Activated naive CD4-positive, alpha-beta T cell treated with anti-CD3 and anti-CD28 coated beads for 36 hours (primary cell): Measurements from ENCODE around the gene DDOST. TPM values are rescaled to one million over a fixed set of nuclear protein-coding genes. Genes with fewer than 3 reads are reported as not detected.

Experiments
- CTCF ChIA-PET: fragments of 350-600 bp; sonication (Branson Sonifier 250); formaldehyde crosslinking; loops from one replicate; lab custom pipeline; 2021; ENCODE audit warnings: antibody characterized with exemption; lab: Charles Lee
- DNase-seq: peaks from one replicate; pipeline ENCODE4 v3.0.0-alpha.2; 2020
- H3K27ac Mint-ChIP-seq: one replicate; pipeline ENCODE4 v1.8.0; 2021; ENCODE audit warnings: mild to moderate bottlenecking, mixed read lengths
- H3K27me3 Mint-ChIP-seq: one replicate; pipeline ENCODE4 v1.8.0; 2021; ENCODE audit warnings: low read depth, mixed read lengths
- H3K36me3 Mint-ChIP-seq: one replicate; pipeline ENCODE4 v1.8.0; 2021; ENCODE audit warnings: low read depth, mixed read lengths
- H3K4me1 Mint-ChIP-seq: one replicate; pipeline ENCODE4 v1.8.0; 2021; ENCODE audit warnings: low read depth, mixed read lengths
- H3K4me3 Mint-ChIP-seq: one replicate; pipeline ENCODE4 v1.8.0; 2021; ENCODE audit warnings: mild to moderate bottlenecking, moderate library complexity, mixed read lengths
- H3K9me3 Mint-ChIP-seq: one replicate; pipeline ENCODE4 v1.8.0; 2021; ENCODE audit warnings: mixed read lengths
- intact Hi-C: fragments of 100-400 bp; cut with micrococcal nuclease; formaldehyde crosslinking; loops from one replicate; pipeline ENCODE4 v1.15.1; 2023
- total RNA-seq, 2 experiments: library from RNA; stranded (reverse); gene quantifications; one replicate each; pipeline ENCODE4 v1.2.3, GENCODE V29; 2021

The DDOST gene
- total RNA-seq, 2 experiments from 2014 or later: 167 to 169 TPM

DNA sequence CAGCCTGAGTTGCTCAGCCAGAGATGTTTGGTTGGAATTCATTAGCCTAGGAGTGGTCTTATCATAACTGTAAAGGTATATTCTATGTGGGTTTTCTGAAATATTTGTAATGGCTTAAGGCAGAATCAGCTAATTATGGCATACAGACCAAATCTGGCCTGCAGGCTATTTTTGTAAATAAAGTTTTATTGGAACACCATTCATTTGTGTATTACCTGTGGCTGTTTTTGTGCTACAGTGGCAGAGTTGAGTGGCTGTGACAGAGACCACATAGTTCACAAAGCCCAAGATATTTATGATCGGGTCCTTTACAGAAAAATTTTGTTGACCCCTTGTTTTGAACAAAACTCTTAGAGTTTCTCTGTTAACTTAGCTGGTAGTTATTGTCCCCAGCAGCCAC is 7.4 kb upstream of the DDOST start:
- H3K27ac Mint-ChIP-seq: no peak overlapping the region
- H3K9me3 Mint-ChIP-seq: no peaks in the 10 kb centered on the region
- CTCF ChIA-PET: no interaction called here
- no peak for DNase-seq
- H3K4me3 Mint-ChIP-seq: no peak overlapping the region
- peaks cover 4% of the 10 kb centered on the region for H3K4me1 Mint-ChIP-seq
- H3K27me3 Mint-ChIP-seq: peaks cover 5% of the 10 kb centered on the region
- intact Hi-C loops: no loop called here
- H3K36me3 Mint-ChIP-seq: no peaks in the 10 kb centered on the region

DNA sequence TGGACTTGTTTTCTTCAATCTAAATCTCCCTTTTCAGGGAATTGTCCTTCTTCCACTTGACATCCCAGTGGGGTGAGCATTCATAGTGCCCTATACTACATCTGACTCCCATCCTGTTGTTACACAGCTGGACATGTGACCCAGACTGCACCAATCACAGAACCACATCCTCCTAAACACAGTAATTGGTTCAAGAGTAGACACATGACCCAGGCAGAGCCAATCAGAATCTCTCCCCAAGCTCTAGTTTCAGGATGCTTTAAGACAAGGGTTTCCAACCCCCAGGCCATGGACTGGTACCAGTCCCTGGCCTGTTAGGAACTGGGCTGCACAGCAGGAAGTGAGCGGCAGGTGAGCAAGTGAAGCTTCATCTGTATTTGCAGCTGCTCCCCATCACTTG is 5.6 kb upstream of the DDOST start:
- no peak overlapping the region for H3K27ac Mint-ChIP-seq
- intact Hi-C loops: no loop called here
- DNase-seq: peak; percentile 26

DNA sequence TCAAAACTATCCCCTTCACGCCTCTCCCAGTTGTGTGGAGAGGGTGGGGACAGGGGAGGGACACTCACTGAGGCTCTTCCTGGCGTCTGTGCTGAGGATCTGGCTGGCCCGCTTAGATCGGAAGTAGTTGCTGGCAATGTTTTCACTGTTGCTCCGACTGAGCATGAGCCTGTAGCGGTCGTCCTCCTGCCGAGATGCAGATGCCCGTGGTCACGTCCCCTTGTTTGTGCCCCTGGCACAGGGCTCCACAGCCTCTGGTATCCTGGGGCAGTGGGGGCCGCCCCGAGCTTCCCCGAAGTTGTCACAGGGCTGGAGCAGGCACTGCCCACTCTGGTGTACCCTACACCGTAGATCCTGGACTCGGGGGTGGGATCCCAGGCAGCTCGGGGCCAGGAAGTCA is 5.0 kb upstream of the DDOST start:
- Mint-ChIP-seq H3K4me3 (no peak overlapping the region), H3K27ac (no peak overlapping the region), H3K9me3 (no peaks in the 10 kb centered on the region), H3K27me3 (no peaks in the 10 kb centered on the region), H3K4me1 (peaks cover 15% of the 10 kb centered on the region), H3K36me3 (peaks cover 1% of the 10 kb centered on the region)
- intact Hi-C loops: no loop called here
- no peak for DNase-seq
- CTCF ChIA-PET: interaction anchor here (1.5 kb wide), 1 partner anchor 29 kb away, joined by 4 read pairs; no protein-coding TSS in a partner anchor

More for the DNA sequence above, 5.6 kb upstream of the DDOST start:
- CTCF ChIA-PET: interaction anchor here (1.5 kb wide), 1 partner anchor 29 kb away, joined by 4 read pairs; no protein-coding TSS in a partner anchor
- Mint-ChIP-seq H3K4me3 (no peak overlapping the region), H3K4me1 (peaks cover 15% of the 10 kb centered on the region), H3K27me3 (no peaks in the 10 kb centered on the region), H3K36me3 (no peaks in the 10 kb centered on the region), H3K9me3 (no peaks in the 10 kb centered on the region)

- no peak overlapping the region for H3K27ac Mint-ChIP-seq
- CTCF ChIA-PET: interaction anchor here (1.5 kb wide), 1 partner anchor 30 kb away, joined by 4 read pairs; no protein-coding TSS in a partner anchor
- H3K27me3 Mint-ChIP-seq: no peaks in the 10 kb centered on the region
- peaks cover 3% of the 10 kb centered on the region for H3K36me3 Mint-ChIP-seq
- peak; percentile 13 for DNase-seq
- H3K4me1 Mint-ChIP-seq: peaks cover 16% of the 10 kb centered on the region
- intact Hi-C loops: no loop called here
- no peak overlapping the region for H3K4me3 Mint-ChIP-seq
- no peaks in the 10 kb centered on the region for H3K9me3 Mint-ChIP-seq
Measured at GRCh38 chr1:20665726-20666125, 4.6 kb upstream of the DDOST start.

DNA sequence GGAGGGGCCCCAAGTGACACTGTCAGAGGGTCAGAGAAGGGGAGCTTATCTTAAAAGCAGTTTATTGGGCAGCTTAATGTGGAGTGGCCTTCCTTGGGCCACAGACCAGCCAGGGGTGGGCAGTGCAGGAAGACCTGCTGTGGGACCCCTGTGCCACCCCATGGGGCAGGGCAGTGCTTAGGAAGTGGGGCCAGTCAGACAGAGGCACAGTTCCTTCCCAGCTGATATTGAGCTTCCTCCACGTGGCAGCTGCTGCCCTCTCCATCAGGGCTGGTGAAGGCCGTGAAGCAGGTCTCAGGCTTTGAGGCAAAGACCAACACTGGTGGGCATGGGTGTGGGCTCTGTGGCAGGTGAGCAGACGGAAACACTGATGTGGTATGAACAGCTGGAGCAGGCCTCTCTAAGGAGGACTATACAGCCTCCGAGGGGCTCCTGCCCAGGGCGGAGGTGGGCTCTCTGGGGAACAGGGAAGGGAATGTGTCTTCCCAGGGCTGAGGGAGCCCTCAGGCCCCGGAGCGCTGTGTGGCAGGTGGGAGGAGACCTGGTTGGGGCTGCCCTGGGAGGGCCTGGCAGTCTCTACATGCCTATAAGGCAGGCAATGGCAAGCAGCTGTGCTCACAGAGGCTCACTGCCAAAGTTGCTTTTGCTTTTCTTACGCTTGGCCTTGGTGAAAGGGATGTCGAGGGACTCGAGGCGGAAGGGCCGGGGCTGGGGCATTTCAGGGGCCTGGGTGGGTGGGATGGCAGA is 3.0 kb upstream of the DDOST start:
- no peak overlapping the region for H3K4me3 Mint-ChIP-seq
- intact Hi-C loops: no loop called here
- no peaks in the 10 kb centered on the region for H3K9me3 Mint-ChIP-seq
- no peak overlapping the region for H3K27ac Mint-ChIP-seq
- no peak for DNase-seq
- no peaks in the 10 kb centered on the region for H3K27me3 Mint-ChIP-seq
- peaks cover 14% of the 10 kb centered on the region for H3K36me3 Mint-ChIP-seq
- CTCF ChIA-PET: interaction anchor here (0.6 to 1.6 kb wide), 3 partner anchors 31 to 1161 kb away, joined by 3 to 5 read pairs (median 3); partner anchors contain the start of gene PINK1
- peaks cover 32% of the 10 kb centered on the region for H3K4me1 Mint-ChIP-seq

DNA sequence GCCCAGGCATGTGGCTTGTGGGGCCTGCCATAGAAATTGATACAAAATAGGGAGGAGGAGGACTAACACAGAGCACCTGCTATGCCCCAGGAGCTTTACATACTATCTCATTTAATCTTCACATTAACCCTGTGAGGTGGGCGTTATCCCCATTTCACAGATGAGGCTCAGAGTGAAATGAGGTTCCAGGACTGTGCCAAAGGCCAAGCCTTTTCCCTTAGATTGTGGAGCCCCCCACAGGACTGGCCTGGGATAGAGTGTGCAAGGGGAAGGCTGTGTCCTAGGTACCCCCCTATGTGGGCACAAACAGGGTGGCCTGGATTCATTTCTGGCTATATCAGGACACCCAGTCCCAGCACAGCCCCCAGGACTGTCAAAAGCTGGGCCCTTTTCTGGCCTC is 2.2 kb upstream of the DDOST start:
- Mint-ChIP-seq H3K27me3 (no peaks in the 10 kb centered on the region), H3K4me3 (no peak overlapping the region), H3K36me3 (peaks cover 16% of the 10 kb centered on the region), H3K4me1 (peaks cover 39% of the 10 kb centered on the region), H3K9me3 (no peaks in the 10 kb centered on the region), H3K27ac (no peak overlapping the region)
- peak; percentile 16 for DNase-seq
- intact Hi-C loops: no loop called here
- CTCF ChIA-PET: interaction anchor here (1.0 to 1.6 kb wide), 3 partner anchors 30 to 141 kb away, joined by 3 to 5 read pairs (median 3); partner anchors contain the start of gene PINK1

- peaks cover 19% of the 10 kb centered on the region for H3K36me3 Mint-ChIP-seq
- intact Hi-C loops: no loop called here
- H3K4me1 Mint-ChIP-seq: peaks cover 48% of the 10 kb centered on the region
- H3K27me3 Mint-ChIP-seq: no peaks in the 10 kb centered on the region
- H3K9me3 Mint-ChIP-seq: no peaks in the 10 kb centered on the region
- CTCF ChIA-PET: interaction anchor here (1.0 kb wide), 1 partner anchor 533 kb away, joined by 5 read pairs; no protein-coding TSS in a partner anchor
- peak overlapping the region; percentile 99 for H3K27ac Mint-ChIP-seq
- no peak for DNase-seq
- peak overlapping the region; percentile 99 for H3K4me3 Mint-ChIP-seq
Measured at GRCh38 chr1:20662110-20662475, 924 bp upstream of the DDOST start.

DNA sequence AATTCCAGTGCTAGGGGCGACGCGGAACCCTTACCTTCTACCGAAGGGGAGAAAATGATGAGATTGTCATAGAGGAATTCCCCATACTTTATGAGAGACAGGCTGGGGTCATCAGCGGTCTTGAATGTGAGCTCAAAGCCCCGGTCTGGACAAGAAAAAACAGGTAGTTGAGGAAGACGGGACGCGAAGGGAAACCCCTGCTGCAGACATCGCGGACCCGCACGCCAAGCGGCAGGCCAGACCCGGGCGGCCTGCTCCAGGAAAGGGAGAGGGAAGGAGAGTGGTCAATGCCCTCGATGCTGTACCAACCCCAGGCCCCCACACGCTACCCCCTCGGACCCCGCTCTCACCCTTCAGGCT is 342 bp downstream of the DDOST start:
- peak; percentile 25 for DNase-seq
- Mint-ChIP-seq H3K27me3 (no peaks in the 10 kb centered on the region), H3K27ac (peak overlapping the region; percentile 99), H3K9me3 (no peaks in the 10 kb centered on the region), H3K4me1 (peaks cover 50% of the 10 kb centered on the region), H3K36me3 (peaks cover 31% of the 10 kb centered on the region), H3K4me3 (peak overlapping the region; percentile 99)
- CTCF ChIA-PET: interaction anchor here (1.0 kb wide), 1 partner anchor 138 kb away, joined by 3 read pairs; no protein-coding TSS in a partner anchor
- intact Hi-C loops: loop anchor here (1.0 kb wide), 4 partner anchors 27 to 515 kb away; partner anchors contain the start of gene EIF4G3

DNA sequence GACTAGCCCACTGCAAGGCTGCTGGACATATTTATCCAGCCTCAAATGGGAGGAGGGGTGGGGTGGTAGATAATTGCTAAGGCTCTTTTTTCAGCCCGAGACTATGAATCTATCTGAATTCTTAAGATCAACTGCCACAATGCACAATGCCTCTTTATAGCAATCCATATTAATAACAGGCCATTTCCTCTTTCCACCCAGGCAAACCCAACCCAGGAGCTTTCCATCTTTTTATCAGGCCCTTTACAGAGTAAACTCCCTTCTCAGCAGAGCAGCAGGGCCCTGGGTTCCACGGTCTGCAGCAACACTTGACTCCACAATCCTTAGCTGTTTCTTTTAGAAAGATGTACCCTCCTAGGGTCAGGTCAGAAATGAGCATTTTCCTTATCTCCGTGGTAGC is 806 bp downstream of the DDOST start:
- intact Hi-C loops: no loop called here
- Mint-ChIP-seq H3K36me3 (peaks cover 34% of the 10 kb centered on the region), H3K4me1 (peaks cover 50% of the 10 kb centered on the region), H3K27ac (peak overlapping the region; percentile 99), H3K4me3 (peak overlapping the region; percentile 99), H3K9me3 (no peaks in the 10 kb centered on the region), H3K27me3 (no peaks in the 10 kb centered on the region)
- DNase-seq: no peak
- CTCF ChIA-PET: interaction anchor here (0.7 to 1.1 kb wide), 3 partner anchors 20 to 138 kb away, joined by 3 read pairs; partner anchors contain the start of gene HP1BP3

- peak; percentile 24 for DNase-seq
- peak overlapping the region; percentile 99 for H3K27ac Mint-ChIP-seq
- H3K9me3 Mint-ChIP-seq: no peaks in the 10 kb centered on the region
- H3K4me1 Mint-ChIP-seq: peaks cover 50% of the 10 kb centered on the region
- peaks cover 40% of the 10 kb centered on the region for H3K36me3 Mint-ChIP-seq
- CTCF ChIA-PET: interaction anchor here (0.7 kb wide), 2 partner anchors 135 to 517 kb away, joined by 3 read pairs; no protein-coding TSS in a partner anchor
- no peak overlapping the region for H3K4me3 Mint-ChIP-seq
- intact Hi-C loops: no loop called here
- H3K27me3 Mint-ChIP-seq: no peaks in the 10 kb centered on the region
Measured at GRCh38 chr1:20658166-20658915, 2.8 kb downstream of the DDOST start.

- Mint-ChIP-seq H3K4me1 (peaks cover 39% of the 10 kb centered on the region), H3K9me3 (no peaks in the 10 kb centered on the region)
- intact Hi-C loops: no loop called here
Measured at GRCh38 chr1:20657024-20657423, 4.1 kb downstream of the DDOST start.

GRCh38 chr1:20654104-20654690 is 7.0 kb downstream of the DDOST start:
- CTCF ChIA-PET: interaction anchor here (1.1 kb wide), 1 partner anchor 11 kb away, joined by 3 read pairs; no protein-coding TSS in a partner anchor
- H3K27ac Mint-ChIP-seq: no peak overlapping the region
- H3K36me3 Mint-ChIP-seq: peaks cover 40% of the 10 kb centered on the region

More at GRCh38 chr1:20657024-20657423, 4.1 kb downstream of the DDOST start:
- Mint-ChIP-seq H3K27me3 (no peaks in the 10 kb centered on the region), H3K36me3 (peaks cover 44% of the 10 kb centered on the region), H3K4me3 (no peak overlapping the region), H3K27ac (peak overlapping the region; percentile 99)
- no peak for DNase-seq
- CTCF ChIA-PET: interaction anchor here (1.2 to 1.3 kb wide), 2 partner anchors 17 to 23 kb away, joined by 3 read pairs; partner anchors contain the start of gene PINK1

More at GRCh38 chr1:20654104-20654690, 7.0 kb downstream of the DDOST start:
- Mint-ChIP-seq H3K4me1 (peaks cover 22% of the 10 kb centered on the region), H3K9me3 (no peaks in the 10 kb centered on the region), H3K4me3 (no peak overlapping the region), H3K27me3 (no peaks in the 10 kb centered on the region)
- no peak for DNase-seq
- intact Hi-C loops: no loop called here
